Stimulated activated CD8-positive, alpha-beta memory T cell treated with anti-CD3 and anti-CD28 coated beads, Interleukin-4, amount 100 ng/mL, for 24 hours (primary cell): ENCODE results near the gene PC.

Source experiments
- DNase-seq: peaks from one replicate; pipeline ENCODE4 v3.0.0-alpha.2; 2020; ENCODE audit warnings: low read depth

The PC gene

GRCh38 chr11:66912361-66912760 is 45.8 kb downstream of the PC start:
- no peak for DNase-seq

- DNase-seq, result no peak
Observed at GRCh38 chr11:66910669-66911068, 47.5 kb downstream of the PC start.

- DNase-seq, result no peak
Observed at GRCh38 chr11:66910016-66910415, 48.2 kb downstream of the PC start.

GRCh38 chr11:66909181-66909580 is 49.0 kb downstream of the PC start:
- no peak for DNase-seq

GRCh38 chr11:66907751-66908630 is 50.2 kb downstream of the PC start:
- no peak for DNase-seq

GRCh38 chr11:66906061-66906733 is 52.0 kb downstream of the PC start:
- no peak for DNase-seq

GRCh38 chr11:66905631-66906030 is 52.6 kb downstream of the PC start:
- DNase-seq, result no peak

- DNase-seq, result no peak
Observed at GRCh38 chr11:66904981-66905521, 53.1 kb downstream of the PC start.

GRCh38 chr11:66904561-66904960 is 53.6 kb downstream of the PC start:
- no peak for DNase-seq

- DNase-seq, result no peak
Observed at GRCh38 chr11:66904055-66904454, 54.1 kb downstream of the PC start.

GRCh38 chr11:66902486-66903177 is 55.6 kb downstream of the PC start:
- DNase-seq, result no peak

GRCh38 chr11:66901964-66902390 is 56.2 kb downstream of the PC start:
- no peak for DNase-seq

- no peak for DNase-seq
Observed at GRCh38 chr11:66894141-66894540, 64.0 kb downstream of the PC start.

GRCh38 chr11:66892911-66893310 is 65.3 kb downstream of the PC start:
- DNase-seq, result no peak

- DNase-seq, result peak; percentile 25
Observed at GRCh38 chr11:66891851-66892660, 66.1 kb downstream of the PC start.

- no peak for DNase-seq
Observed at GRCh38 chr11:66889960-66890359, 68.2 kb downstream of the PC start.

- DNase-seq, result no peak
Observed at GRCh38 chr11:66888282-66888681, 69.9 kb downstream of the PC start.

GRCh38 chr11:66887526-66887925 is 70.7 kb downstream of the PC start:
- no peak for DNase-seq

- DNase-seq, result no peak
Observed at GRCh38 chr11:66886671-66887221, 71.4 kb downstream of the PC start.

- DNase-seq, result no peak
Observed at GRCh38 chr11:66885950-66886440, 72.2 kb downstream of the PC start.

- no peak for DNase-seq
Observed at GRCh38 chr11:66885469-66885868, 72.7 kb downstream of the PC start.
